IMR-90 (cell line): ENCODE data around the gene EHF.

ENCODE experiments used
- CEBPB ChIP-seq: IDR thresholded peaks from 2 replicates; pipeline ENCODE4 v1.6.1; 2012; ENCODE audit warnings: low read depth, low read length, improper control_type of control experiment
- CTCF ChIP-seq: conservative IDR thresholded peaks from 2 replicates; pipeline ENCODE4 v1.5.1; 2012; ENCODE audit warnings: mild to moderate bottlenecking, low read depth, low read length, improper control_type of control experiment
- ELK1 ChIP-seq: fragments of 150-350 bp; IDR thresholded peaks from 2 replicates; pipeline ENCODE4 v1.6.1; 2016; ENCODE audit warnings: low read depth, mild to moderate bottlenecking, low read length, moderate library complexity, borderline replicate concordance
- FOS ChIP-seq: fragments of 150-350 bp; IDR thresholded peaks from 2 replicates; pipeline ENCODE4 v1.6.1; 2016; ENCODE audit warnings: low read depth, low read length
- MAFK ChIP-seq: IDR thresholded peaks from 2 replicates; pipeline ENCODE4 v1.6.1; 2012; ENCODE audit warnings: low read depth, low read length, improper control_type of control experiment
- MXI1 ChIP-seq: IDR thresholded peaks from 2 replicates; pipeline ENCODE4 v1.6.1; 2012; ENCODE audit warnings: low read depth, mild to moderate bottlenecking, low read length, moderate library complexity, borderline replicate concordance
- POLR2A ChIP-seq: IDR thresholded peaks from 2 replicates; pipeline ENCODE4 v1.6.1; 2012; ENCODE audit warnings: mild to moderate bottlenecking, low read depth, low read length
- SMC3 ChIP-seq: fragments of 150-350 bp; IDR thresholded peaks from 2 replicates; pipeline ENCODE4 v1.6.1; 2016; ENCODE audit warnings: low read depth, mild to moderate bottlenecking, antibody characterized with exemption, low read length, moderate library complexity
- USF2 ChIP-seq: fragments of 150-350 bp; IDR thresholded peaks from 2 replicates; pipeline ENCODE4 v1.6.1; 2017; ENCODE audit warnings: mild to moderate bottlenecking, antibody characterized with exemption, low read length, low read depth

- TF ChIP-seq CTCF (no peak), MXI1 (no peak), ELK1 (no peak), SMC3 (no peak), POLR2A (no peak), CEBPB (no peak), MAFK (no peak), FOS (no peak), USF2 (no peak)
Observed at GRCh38 chr11:34624069-34624468, 3.2 kb downstream of the EHF start.
